Measurements from ENCODE around the gene MYOM1. TPM values are rescaled to one million over a fixed set of nuclear protein-coding genes. Genes with fewer than 3 reads are reported as not detected.

MYOM1 gene
- total RNA-seq, 1 experiment from 2014 or later, result 0.92 TPM

GRCh38 chr18:3219241-3219630, 532 bp downstream of the MYOM1 start:
- intact Hi-C loops (cut with micrococcal nuclease; ENCODE audit: unreplicated experiment), result loop anchor here (10.0 kb wide), 1 partner anchor 174 kb away; no protein-coding TSS in a partner anchor
- Histone ChIP-seq H3K27me3 (ENCODE audit: control insufficient read depth, insufficient read depth, low read length) (no peaks in the 10 kb centered on the region), H3K4me3 (ENCODE audit: low read depth in 2 of 2, low read length in 2 of 2) (no peak overlapping the region), H3K9me3 (ENCODE audit: control insufficient read depth, insufficient read depth, low read depth, low read length) (no peaks in the 10 kb centered on the region), H3K27ac (ENCODE audit: low read length) (no peak overlapping the region), H3K36me3 (ENCODE audit: control insufficient read depth, insufficient read depth, low read length) (no peaks in the 10 kb centered on the region), H3K4me1 (ENCODE audit: control insufficient read depth, insufficient read depth, low read length) (no peaks in the 10 kb centered on the region)
- CTCF ChIA-PET, result no interaction called here
- POLR2A ChIA-PET, result interaction anchor here (0.6 kb wide), 1 partner anchor 53 kb away, joined by 12 read pairs; no protein-coding TSS in a partner anchor
- no TSS peak for BruUV-seq (replicated peaks)
- TF ChIP-seq POLR2AphosphoS5 (IDR thresholded peaks at IDR 0.05; ENCODE audit: low read depth, low read length) (no peak), REST (IDR thresholded peaks at IDR 0.05; ENCODE audit: insufficient read depth in 1 of 2, low read depth in 2 of 2, low read length in 1 of 2) (no peak)
- DNase-seq (ENCODE audit: low read depth, low spot score), result no peak
- in situ Hi-C loops (cut with HindIII; ENCODE audit: low pct_unique_long_range_greater_than_20kb, low sequenced_read_pairs), result no loop called here
- no peak for ATAC-seq

GRCh38 chr18:3218819-3219218, 949 bp downstream of the MYOM1 start:
- ChIA-PET POLR2A (interaction anchor here (0.6 kb wide), 1 partner anchor 53 kb away, joined by 12 read pairs; no protein-coding TSS in a partner anchor), CTCF (no interaction called here)
- H3K27me3 ChIP-seq (ENCODE audit: control insufficient read depth, insufficient read depth, low read length), result no peaks in the 10 kb centered on the region
- no TSS peak for BruUV-seq (replicated peaks)
- H3K4me1 ChIP-seq (ENCODE audit: control insufficient read depth, insufficient read depth, low read length), result peaks cover 3% of the 10 kb centered on the region
- no peak for ATAC-seq
- no peak overlapping the region for H3K4me3 ChIP-seq (ENCODE audit: low read depth in 2 of 2, low read length in 2 of 2)
- no peak for DNase-seq (ENCODE audit: low read depth, low spot score)
- intact Hi-C loops (cut with micrococcal nuclease; ENCODE audit: unreplicated experiment) (loop anchor here (10.0 kb wide), 1 partner anchor 174 kb away; no protein-coding TSS in a partner anchor), in situ Hi-C loops (cut with HindIII; ENCODE audit: low pct_unique_long_range_greater_than_20kb, low sequenced_read_pairs) (no loop called here)
- no peak overlapping the region for H3K27ac ChIP-seq (ENCODE audit: low read length)
- no peaks in the 10 kb centered on the region for H3K9me3 ChIP-seq (ENCODE audit: control insufficient read depth, insufficient read depth, low read depth, low read length)
- TF ChIP-seq TCF7L2 (IDR thresholded peaks at IDR 0.05; ENCODE audit: low read depth, low read length) (no peak), REST (IDR thresholded peaks at IDR 0.05; ENCODE audit: insufficient read depth in 1 of 2, low read depth in 2 of 2, low read length in 1 of 2) (no peak), SIN3A (IDR thresholded peaks at IDR 0.05; ENCODE audit: borderline replicate concordance, insufficient read depth, low read depth, low read length) (no peak), CTCF (IDR thresholded peaks at IDR 0.05) (no peak), POLR2AphosphoS5 (IDR thresholded peaks at IDR 0.05; ENCODE audit: low read depth, low read length) (no peak)
- no peaks in the 10 kb centered on the region for H3K36me3 ChIP-seq (ENCODE audit: control insufficient read depth, insufficient read depth, low read length)
